DMS114 treated with DMSO at 0.1 percent for 48 hours (cell line): ENCODE data around the gene KCNJ14.
"Not testable (repeated sequence)": the region's sequence is repeated elsewhere in the genome, so short reads cannot be mapped to it uniquely, and the experiment has no call there.

Source experiments
- DNase-seq: peaks from one replicate; lab custom pipeline; 2025; ENCODE audit not compliant: unreplicated experiment; lab: John Stamatoyannopoulos, UW

KCNJ14 gene

GRCh38 chr19:48470856-48471255 lies 15.5 kb downstream of the KCNJ14 start:
- no peak for DNase-seq

- no peak for DNase-seq
These were observed 16.5 kb downstream of the KCNJ14 start for GRCh38 chr19:48471836-48472235.

- no peak for DNase-seq
These were observed 18.0 kb downstream of the KCNJ14 start for GRCh38 chr19:48473161-48473966.

DNA sequence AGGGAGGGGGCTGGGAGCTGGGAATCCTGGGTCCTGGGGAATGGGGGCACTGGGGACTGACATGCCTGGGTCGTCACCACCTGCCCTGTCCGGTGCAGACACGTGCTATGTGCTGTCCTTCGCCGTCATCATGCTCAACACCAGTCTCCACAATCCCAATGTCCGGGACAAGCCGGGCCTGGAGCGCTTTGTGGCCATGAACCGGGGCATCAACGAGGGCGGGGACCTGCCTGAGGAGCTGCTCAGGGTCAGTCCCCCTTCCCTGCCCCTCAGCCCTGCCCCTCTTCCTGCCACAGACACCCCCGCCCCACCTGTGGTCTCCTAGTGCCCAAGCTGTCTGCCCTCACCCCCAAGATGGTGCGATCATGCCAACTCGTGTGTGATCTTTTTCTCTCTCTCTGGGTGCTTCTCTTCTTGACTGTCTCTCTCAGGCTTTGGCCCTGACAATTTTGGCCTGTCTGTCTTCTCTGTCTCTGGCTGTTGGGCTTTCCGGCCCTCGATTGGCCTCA lies 18.8 kb downstream of the KCNJ14 start:
- no peak for DNase-seq

DNA sequence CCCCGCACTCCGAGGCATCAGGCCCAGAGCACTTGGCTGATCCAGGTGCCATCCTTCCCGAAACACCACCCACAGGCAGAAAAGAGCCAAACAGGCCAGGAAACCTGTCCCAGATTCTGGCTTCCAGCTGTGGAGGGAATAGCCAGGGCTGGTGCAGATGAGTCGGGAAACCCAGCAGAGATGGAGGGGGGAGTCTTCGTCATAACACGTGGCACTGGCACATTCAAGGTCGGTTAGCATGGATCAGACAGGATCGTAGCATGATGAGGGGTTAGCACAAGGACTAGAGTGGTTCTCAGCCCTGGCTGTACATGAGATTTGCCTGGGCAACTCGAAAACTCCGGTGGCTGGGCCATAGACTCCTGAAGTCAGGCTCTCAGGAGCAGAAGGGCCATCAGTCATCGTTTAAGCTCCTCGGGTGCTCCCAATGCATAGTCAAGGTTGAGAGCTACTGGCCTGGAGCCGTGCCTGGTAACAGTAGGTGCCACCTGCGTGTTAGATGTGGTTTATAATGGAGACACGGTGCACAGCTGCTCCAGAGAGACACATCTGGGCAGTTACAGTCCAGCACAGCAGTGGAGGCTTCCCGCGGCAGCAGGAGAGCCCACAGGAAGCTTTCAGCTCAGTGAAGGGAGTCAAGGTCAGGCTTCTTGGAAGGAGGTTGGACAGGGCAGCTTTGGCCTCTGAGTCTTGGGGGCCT lies 20.1 kb downstream of the KCNJ14 start:
- DNase-seq: no peak

DNA sequence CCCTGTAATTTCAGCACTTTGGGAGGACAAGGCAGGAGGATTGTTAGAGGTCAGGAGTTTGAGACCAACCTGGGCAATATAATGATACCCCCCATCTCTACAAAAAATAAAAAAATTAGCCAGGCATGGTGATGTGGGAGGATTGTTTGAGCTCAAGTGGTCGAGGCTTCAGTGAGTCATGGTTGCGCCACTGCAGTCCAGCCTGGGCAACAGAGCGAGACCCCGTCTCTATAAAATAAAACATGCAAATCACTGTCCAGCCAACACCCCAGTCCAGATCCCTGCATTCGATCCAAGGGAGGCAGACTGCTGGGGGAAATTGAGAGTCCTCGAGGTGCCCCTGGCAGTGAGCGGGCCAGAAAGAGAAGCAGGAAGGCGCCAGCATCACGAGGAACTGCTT lies 20.8 kb downstream of the KCNJ14 start:
- DNase-seq: no peak

- DNase-seq: no peak
These were observed 21.8 kb downstream of the KCNJ14 start for GRCh38 chr19:48477067-48477685.

DNA sequence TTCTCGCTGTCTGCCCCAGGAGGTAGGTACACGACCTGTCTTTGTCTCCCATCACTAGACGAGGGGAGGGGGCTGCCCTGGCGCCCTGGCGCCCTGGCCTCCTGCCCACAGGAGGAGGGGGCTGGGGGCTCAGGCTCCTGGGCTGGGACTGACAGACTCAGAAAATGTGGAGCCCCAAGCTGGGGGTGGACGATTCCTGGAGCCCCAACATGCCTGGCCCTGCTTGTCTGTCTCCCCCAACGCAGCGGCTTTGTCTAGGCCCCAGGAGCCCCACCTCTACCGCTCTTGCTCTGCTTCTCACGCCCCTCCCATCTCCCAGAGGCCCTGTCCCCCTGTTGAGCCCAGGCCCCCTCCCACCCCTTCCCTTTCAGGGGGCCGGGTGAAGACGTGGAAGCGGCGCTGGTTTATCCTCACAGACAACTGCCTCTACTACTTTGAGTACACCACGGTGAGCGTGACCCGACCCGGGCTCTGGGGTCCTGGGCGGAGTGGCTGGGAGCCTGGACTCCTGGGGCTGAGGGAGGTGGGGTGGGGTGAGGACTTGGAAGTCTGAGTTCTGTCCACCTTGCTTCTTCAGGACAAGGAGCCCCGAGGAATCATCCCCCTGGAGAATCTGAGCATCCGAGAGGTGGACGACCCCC lies 22.4 kb downstream of the KCNJ14 start:
- no peak for DNase-seq

- DNase-seq: no peak
These were observed 23.2 kb downstream of the KCNJ14 start for GRCh38 chr19:48478339-48479256.

GRCh38 chr19:48479686-48480085 lies 24.3 kb downstream of the KCNJ14 start:
- DNase-seq: no peak

- DNase-seq: no peak
These were observed 24.8 kb downstream of the KCNJ14 start for GRCh38 chr19:48480183-48480557.

GRCh38 chr19:48480558-48481500 lies 25.5 kb downstream of the KCNJ14 start:
- no peak for DNase-seq

DNA sequence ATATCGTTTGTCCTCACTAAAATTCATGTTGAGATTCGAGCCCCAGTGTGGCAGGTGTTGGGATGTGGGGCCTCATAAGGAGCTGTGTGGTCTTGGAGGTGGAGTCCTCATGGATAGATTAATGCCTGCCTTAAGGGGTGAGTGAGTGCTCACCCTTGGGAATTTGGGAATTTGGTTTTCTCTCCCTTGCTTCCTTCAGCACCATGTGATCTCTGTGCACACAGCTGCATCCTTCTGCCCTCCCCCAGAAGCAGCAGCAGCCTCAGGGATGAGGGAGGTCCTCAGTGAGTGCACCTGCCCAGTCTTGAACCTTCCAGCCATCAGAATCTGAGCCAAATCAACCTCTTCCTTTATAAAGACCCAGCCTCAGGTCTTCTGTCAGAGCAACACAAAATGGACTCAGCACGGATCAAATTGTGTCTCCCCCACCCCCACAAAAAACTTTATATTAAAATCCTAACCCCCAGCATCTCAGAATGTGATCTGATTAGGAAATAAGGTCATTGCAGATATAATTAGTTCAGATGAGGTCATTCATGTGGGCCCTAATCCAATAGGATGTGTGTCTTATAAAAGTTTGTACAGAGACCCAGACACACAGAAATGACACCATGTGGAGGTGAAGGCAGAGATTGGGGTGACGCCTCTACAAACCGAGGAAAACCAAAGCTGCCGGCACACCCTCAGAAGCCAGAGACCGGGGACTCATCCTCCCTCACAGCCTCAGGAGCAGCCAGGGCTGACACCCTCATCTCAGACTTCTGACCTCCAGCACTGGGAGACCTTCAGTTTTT lies 26.7 kb downstream of the KCNJ14 start:
- no peak for DNase-seq

GRCh38 chr19:48483301-48483700 lies 27.9 kb downstream of the KCNJ14 start:
- DNase-seq: no peak

GRCh38 chr19:48484247-48484893 lies 29.0 kb downstream of the KCNJ14 start:
- no peak for DNase-seq

GRCh38 chr19:48484931-48485612 lies 29.7 kb downstream of the KCNJ14 start:
- no peak for DNase-seq

GRCh38 chr19:48486706-48487105 lies 31.3 kb downstream of the KCNJ14 start:
- not testable (repeated sequence) for DNase-seq
